Measurements from ENCODE around the gene PPM1N.

DNA sequence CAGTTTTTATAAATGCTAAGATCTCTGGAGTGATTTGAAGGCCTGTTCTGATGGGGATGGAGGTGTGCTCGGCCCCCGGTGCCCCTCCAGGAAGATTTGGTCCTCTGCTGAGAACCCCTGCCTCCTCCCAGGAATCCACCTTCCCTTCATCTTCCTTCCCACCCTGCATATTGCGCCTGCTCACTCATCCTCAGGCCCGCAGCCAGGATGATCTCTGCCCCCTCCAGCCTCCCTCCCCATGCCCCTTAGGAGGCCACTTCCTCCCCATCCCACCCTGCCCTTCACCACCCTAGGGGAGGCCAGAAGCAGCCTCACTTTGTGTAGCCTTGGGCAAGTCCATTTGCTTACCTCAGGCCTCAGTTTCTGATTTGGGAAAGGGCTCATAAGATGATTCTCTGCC is 28.7 kb downstream of the PPM1N start:
- TF ChIP-seq, protein P1, sequence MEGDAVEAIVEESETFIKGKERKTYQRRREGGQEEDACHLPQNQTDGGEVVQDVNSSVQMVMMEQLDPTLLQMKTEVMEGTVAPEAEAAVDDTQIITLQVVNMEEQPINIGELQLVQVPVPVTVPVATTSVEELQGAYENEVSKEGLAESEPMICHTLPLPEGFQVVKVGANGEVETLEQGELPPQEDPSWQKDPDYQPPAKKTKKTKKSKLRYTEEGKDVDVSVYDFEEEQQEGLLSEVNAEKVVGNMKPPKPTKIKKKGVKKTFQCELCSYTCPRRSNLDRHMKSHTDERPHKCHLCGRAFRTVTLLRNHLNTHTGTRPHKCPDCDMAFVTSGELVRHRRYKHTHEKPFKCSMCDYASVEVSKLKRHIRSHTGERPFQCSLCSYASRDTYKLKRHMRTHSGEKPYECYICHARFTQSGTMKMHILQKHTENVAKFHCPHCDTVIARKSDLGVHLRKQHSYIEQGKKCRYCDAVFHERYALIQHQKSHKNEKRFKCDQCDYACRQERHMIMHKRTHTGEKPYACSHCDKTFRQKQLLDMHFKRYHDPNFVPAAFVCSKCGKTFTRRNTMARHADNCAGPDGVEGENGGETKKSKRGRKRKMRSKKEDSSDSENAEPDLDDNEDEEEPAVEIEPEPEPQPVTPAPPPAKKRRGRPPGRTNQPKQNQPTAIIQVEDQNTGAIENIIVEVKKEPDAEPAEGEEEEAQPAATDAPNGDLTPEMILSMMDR (conservative IDR thresholded peaks at IDR 0.05 in 1 of 2, IDR thresholded peaks at IDR 0.05 in 1 of 2; ENCODE audit: low read depth in 1 of 2, low read length in 2 of 2) = no peak
- TF ChIP-seq EZH2 (IDR thresholded peaks at IDR 0.05; ENCODE audit: low read length, missing control alignments) = no peak
